ENCODE results near the gene LYZL4.

The LYZL4 gene

GRCh38 chr3:42451546-42452230 lies 41.3 kb upstream of the LYZL4 start:
- Histone ChIP-seq H3K4me3 (replicated peaks; ENCODE audit: insufficient read depth, low read length) (no peak overlapping the region), H3K27ac (replicated peaks) (no peak overlapping the region), H3K27me3 (ENCODE audit: insufficient read depth, poor library complexity, severe bottlenecking) (no peaks in the 10 kb centered on the region)
- no peak for DNase-seq (ENCODE audit: low read depth in 1 of 2, low spot score in 1 of 2)
- no peak for TF ChIP-seq GABPA (IDR thresholded peaks at IDR 0.05; ENCODE audit: low read depth)
- no peak for TF ChIP-seq REST (IDR thresholded peaks at IDR 0.05; ENCODE audit: insufficient replicate concordance, low read depth)
- no peak for TF ChIP-seq CTCF (IDR thresholded peaks at IDR 0.05; ENCODE audit: insufficient read depth, low read length)
- no peak for TF ChIP-seq POLR2AphosphoS5 (IDR thresholded peaks at IDR 0.05; ENCODE audit: low read depth)

- no peak for TF ChIP-seq CTCF (IDR thresholded peaks at IDR 0.05; ENCODE audit: insufficient read depth, low read length)
- no peak for TF ChIP-seq REST (IDR thresholded peaks at IDR 0.05; ENCODE audit: insufficient replicate concordance, low read depth)
- TF ChIP-seq GABPA (IDR thresholded peaks at IDR 0.05; ENCODE audit: low read depth), result no peak
- TF ChIP-seq SPI1 (IDR thresholded peaks at IDR 0.05; ENCODE audit: borderline replicate concordance, low read depth), result no peak
- TF ChIP-seq POLR2AphosphoS5 (IDR thresholded peaks at IDR 0.05; ENCODE audit: low read depth), result no peak
- Histone ChIP-seq H3K27me3 (ENCODE audit: insufficient read depth, poor library complexity, severe bottlenecking) (no peaks in the 10 kb centered on the region), H3K4me3 (replicated peaks; ENCODE audit: insufficient read depth, low read length) (no peak overlapping the region), H3K27ac (replicated peaks) (no peak overlapping the region)
- no peak for DNase-seq (ENCODE audit: low read depth in 1 of 2, low spot score in 1 of 2)
Measured at GRCh38 chr3:42451116-42451515, 40.7 kb upstream of the LYZL4 start.

GRCh38 chr3:42450567-42450966 lies 40.2 kb upstream of the LYZL4 start:
- TF ChIP-seq REST (IDR thresholded peaks at IDR 0.05; ENCODE audit: insufficient replicate concordance, low read depth), result no peak
- TF ChIP-seq GABPA (IDR thresholded peaks at IDR 0.05; ENCODE audit: low read depth), result no peak
- no peak for TF ChIP-seq SPI1 (IDR thresholded peaks at IDR 0.05; ENCODE audit: borderline replicate concordance, low read depth)
- TF ChIP-seq POLR2AphosphoS5 (IDR thresholded peaks at IDR 0.05; ENCODE audit: low read depth), result no peak
- no peak for TF ChIP-seq CTCF (IDR thresholded peaks at IDR 0.05; ENCODE audit: insufficient read depth, low read length)
- no peak for DNase-seq (ENCODE audit: low read depth in 1 of 2, low spot score in 1 of 2)
- Histone ChIP-seq H3K27ac (replicated peaks) (no peak overlapping the region), H3K4me3 (replicated peaks; ENCODE audit: insufficient read depth, low read length) (no peak overlapping the region), H3K27me3 (ENCODE audit: insufficient read depth, poor library complexity, severe bottlenecking) (no peaks in the 10 kb centered on the region)
